HG03571 (cell line): Measurements from ENCODE around the gene NOX5.

Experiments used
- ATAC-seq: cut with Tn5 transposase; IDR thresholded peaks from one replicate; pipeline ENCODE4 v1.9.1; 2021; ENCODE audit not compliant: unreplicated experiment

The NOX5 gene

DNA sequence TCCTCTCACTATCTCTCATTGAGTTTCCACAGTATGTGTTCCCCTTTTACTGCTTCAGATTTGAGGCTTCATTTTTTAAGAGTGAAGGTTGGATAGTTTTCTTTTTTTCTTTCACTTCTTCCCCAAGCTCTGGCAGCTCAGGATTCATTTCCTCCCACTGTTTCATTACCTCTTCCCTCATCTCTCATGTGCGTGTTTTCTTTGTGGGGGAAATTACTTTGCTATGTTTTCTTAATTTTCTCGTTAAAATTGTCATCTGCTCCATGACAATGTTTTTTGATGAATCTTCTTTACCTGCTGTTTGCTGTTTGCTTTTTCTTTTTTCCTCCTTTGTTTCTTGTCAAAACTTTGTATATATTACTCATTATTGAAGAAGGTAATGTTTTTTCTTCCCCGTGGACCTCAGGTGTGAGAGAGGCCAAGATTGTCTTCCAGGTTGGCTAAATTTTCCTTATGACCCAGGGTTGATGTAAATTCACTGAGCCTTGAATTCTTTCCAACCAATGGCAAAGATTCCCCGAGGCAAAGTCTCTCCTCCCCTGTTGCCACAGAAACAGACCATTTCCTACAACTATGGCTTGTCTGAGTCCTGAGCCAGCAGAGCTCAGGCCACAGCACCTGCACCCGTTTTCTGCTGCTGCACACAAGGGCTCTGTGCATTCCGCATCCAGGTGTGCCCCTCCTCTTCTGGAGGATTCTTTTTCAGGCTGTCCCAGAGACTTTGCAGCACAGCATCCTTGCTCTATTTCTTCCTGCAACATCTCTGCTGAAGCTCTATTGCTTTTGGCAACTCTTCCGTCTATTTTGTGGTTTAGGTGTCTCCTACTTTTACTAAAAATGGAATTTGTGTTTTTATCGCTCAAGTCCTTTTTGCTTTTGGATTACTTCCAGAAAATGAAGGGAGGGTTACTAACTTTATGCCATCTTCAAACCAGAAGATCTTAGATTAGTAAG, 66.1 kb downstream of the NOX5 start:
- no peak for ATAC-seq

DNA sequence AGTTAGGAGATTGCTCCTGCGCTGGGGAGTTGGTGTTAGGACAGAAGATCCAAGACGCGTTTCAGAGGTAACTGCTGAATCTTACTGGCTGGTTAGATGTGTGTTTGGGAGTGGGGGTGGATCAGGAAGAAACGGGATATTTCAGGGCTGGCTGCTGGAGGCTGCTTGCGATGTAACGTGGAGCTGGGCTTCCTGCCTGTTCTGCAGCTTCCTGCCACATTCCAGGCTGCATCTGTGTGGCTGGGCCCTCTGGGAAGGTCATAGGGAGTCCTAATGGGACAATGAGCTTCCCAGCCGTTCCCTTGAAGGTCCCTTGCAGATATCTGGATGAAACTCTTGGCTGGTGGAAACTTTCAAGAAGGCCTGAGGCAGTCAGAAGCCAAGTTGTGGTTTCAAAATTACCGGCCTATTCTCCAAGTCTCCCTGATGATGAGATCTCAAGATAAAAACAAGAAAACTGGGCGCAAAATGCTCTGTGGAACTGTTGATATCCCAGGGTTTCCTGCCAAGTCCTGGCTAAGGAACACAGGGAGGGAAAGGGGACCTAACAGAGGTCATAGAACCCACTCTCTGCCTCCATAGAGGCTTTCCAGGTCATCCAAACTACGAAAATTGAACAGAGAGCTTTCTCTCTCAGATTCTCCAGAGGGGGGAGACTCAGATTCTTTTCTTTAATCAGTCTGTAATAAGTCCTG, 67.0 kb downstream of the NOX5 start:
- ATAC-seq: no peak

DNA sequence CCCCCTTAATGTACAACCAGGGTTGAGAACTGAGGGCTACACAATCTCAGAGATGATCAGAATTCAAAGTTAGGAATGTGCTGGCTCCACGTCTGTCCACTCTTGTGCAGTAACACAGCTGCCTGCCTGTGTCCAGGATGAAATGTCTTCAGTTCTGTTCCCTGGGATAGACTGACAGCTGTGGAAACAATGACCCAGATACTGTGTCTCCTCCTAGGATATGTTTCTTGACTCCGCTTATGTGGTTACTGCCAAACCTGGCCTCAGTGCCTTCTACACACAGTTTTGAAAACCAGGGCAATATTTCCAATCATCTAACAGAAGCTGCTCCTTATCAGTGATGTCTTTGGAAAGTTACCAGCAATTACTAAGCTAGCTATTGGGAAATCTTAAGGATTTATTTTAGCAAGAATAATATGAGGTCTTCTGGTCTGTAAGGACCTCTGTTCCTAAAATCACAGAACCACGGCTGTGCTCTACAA, 67.6 kb downstream of the NOX5 start:
- ATAC-seq: no peak

DNA sequence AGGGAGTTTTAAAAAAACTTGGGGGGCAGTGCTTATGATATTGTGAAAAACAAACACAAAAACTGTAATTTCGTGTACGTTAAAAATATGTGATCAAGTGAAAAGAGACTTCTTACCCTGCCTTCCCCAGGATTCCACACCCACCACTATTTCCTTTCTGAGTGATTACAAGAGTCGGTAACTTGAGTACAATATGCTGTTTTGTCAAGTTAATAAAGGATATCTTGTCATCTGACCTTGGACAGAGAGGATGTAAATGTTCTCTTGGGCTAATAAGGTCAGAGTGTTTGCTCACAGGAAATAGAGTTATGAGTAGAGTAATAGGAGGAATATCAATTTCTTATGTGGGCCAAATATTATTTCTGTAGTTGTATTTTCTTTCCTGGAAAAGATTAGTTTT, 68.1 kb downstream of the NOX5 start:
- ATAC-seq: no peak

DNA sequence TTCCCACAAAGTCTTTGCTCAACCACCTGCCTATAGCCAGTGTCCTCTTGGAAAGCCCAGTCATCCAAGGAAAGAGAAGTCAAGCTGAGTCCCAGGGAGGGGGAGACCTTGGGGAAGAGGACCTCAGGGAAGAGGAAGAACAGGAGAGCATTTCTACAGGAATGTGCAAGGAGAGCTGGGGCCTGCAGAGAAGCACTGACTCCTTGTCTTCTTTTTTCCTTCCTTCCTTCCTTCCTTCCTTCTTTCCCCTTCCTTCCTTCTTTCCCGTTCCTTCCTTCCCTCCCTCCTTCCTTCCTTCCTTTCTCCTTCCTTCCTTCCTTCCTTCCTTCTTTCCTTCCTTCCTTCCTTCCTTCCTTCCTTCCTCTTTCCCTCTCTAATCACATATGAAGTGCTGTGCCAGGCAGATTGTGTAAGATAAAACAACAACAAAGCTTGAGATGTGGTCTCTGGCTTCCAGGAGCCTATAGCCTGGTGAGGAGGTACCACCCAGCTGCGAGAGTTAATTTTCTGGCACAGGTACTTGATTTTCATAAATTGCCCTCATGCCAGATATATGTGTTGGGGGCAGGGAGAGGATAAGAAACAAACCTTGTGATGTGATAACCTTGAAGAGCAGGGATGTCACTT, 70.0 kb downstream of the NOX5 start:
- ATAC-seq: no peak

DNA sequence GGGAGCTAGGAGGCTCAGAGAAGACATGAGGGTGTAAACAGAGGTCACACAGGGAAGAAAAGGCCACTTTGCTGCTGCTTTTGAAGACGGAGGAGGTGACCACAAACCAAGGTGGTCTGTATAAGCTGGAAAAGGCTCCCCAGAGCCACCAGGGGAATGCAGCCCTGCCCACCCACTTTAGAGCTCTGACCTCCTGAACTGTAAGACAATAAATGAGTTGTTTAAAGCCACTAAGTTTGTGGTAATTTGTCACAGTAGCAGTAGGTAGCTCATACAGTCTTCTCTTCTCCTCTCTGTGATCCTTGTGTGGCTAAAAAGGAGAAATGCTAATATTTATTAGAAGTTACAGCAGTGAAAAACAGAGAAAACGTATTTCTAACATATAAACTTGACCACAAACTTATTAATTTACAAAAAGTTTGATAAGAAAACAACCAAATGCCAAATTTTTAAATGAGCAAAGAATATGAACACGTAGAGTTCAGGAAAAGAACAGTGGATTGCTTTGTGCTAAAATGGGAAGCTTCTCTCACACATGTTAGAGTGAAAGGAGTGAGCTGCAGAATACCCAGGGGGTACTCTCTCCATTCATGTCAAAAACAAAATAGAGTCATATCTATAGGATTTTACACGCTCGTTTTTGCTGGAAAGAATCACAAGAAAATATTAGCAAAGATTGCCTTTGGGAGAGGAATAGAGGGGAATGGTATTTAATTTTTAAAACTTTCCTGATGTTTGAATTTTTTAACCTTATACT, 71.0 kb downstream of the NOX5 start:
- no peak for ATAC-seq

DNA sequence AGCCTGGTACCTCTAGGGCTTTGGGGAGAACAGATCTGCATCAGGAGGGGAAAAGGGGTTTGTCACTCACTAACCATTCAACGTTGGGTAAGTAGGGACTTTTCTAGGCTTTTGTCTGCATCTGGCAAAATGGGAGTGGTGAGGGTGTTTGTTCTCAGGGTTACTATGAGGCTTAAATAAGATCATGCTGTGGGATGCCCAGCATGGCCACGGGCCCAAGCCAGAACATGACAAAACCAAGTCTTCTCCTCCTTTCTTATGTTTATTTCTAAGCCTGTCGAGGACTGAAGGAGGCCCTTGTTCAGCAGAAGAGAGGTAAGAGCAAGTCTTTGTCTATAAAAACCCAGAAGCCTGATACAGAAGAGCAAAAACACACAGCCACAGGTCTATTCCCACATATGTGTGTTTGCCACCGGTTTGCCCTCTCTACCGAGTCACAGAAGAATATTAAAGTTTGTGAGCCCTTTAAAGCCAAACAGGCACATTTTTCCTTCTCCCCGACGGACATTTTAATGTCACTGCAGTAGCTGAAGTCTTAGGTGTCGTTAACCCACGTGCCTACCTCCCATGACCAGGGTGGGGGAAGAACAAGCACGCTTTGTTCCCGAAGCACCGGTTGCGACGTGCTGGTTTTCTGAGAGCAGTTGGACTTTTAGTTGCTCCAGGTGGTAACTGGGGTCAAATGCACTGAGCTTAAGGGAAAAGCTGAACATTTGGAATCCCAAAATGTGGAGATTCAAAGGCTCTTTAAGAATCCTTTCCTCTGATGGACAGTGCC, 72.1 kb downstream of the NOX5 start:
- no peak for ATAC-seq

DNA sequence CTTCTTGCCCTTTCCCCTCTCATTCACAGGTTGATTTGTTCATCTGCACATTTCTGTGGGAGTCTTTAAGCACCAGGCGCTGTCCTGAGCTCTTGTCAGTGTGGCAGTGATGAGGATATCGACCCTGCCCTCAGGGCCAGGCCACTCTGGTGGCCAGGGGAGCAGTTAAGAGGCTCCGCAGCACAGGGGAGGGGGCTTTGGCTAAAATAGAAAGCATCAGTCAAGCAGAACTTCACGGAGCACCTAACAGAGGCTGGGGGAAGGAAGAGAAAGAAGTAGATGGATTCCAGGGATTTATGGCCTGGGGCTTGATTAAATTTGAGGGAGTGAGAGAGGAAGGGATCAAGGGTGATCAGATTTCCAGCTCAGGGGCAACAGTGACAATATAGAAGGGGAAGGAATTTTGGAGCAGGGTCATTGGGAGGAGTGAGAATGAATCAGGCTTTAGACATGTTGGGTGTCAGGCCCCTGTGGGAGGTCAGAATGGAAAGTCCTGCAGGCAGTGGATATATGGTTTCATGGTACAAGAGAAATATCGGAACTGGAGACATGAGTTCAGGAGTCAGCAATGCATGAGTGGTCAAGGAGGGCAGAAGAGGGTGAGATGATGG, 73.0 kb downstream of the NOX5 start:
- ATAC-seq: no peak

DNA sequence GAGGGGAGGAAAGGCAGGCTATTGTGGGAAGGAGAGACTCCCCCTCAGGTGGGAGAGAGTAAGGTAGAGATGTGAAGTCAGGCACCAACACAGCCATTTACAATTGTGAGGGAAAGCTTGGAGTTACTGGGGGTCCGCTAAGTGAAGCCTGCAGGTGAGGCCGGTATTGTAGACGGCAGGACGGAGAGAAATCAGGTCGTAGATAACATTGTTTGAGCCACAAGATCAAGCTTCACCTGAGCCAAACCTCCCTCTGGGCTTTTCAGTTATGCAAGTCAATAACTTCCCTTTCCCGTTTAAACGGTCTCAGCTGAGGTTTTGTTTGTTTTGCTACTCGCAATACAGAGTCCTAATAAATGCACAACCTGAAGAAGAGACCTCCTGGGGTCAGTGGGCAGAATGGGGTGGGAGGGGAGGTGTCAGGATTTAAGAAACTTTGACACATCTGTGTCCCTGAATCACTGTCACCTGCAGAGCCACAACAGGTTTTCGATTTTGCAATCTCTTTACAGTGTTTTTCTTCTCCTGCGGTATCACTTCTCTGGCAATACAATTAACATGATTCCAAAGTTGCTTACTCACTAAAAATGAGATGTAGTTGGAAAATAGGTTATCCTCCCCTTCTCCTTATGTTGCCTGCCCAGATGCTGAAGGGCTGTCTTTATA, 73.9 kb downstream of the NOX5 start:
- ATAC-seq: no peak

DNA sequence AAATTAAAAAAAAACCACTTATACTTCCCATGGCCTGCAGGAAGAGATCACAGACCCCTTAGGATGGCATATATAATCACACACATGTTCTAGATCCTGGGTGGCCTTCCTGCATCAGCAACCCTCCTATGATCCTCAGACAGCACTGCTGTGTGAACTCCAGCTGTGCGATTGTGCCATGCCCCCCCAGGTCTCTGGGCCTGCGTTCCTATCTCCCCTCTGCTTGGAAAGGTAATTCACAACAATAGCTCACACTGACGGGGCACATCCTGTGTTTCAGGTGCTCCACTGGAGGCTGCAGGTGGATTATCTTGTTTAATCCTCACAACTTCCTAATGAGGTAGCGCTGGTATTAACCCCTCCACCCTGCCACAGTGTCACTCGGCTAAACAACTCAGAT, 74.8 kb downstream of the NOX5 start:
- no peak for ATAC-seq

DNA sequence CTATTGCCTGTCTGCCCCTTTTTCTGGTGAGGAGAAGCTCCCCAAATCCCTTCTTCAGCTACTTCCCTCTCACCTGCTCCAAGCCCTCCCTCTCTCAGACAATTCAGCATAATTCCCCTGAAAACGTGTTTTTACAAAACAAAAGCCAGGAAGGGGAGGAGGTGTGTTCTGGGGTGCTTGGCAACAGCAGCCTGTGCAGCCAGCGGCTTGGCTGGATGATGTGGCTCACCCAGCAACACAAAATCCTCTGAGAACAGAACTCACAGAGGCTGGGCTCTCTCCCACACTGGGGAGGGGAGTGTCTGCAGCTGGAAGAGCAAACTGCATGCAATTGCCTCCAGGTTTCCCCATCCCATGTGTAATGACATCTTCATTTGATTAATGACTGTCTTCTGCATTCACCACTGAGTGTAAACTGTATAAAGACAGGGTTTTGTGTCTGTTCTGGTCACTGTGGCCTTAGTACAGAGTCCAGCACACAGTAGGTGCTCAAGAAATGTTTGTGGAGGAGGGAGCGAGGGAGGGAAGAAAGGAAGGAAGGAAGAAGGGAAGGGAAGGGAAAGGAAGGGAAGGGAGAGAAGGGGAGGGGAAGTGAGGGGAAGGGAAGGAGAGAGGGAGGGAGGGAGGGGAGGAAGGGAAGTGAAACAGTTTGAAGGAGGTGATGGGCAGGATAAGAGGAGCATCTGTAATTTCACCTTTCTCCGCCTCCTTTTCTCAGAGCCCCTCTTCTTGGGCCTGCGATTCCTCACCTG, 75.9 kb downstream of the NOX5 start:
- ATAC-seq: no peak

DNA sequence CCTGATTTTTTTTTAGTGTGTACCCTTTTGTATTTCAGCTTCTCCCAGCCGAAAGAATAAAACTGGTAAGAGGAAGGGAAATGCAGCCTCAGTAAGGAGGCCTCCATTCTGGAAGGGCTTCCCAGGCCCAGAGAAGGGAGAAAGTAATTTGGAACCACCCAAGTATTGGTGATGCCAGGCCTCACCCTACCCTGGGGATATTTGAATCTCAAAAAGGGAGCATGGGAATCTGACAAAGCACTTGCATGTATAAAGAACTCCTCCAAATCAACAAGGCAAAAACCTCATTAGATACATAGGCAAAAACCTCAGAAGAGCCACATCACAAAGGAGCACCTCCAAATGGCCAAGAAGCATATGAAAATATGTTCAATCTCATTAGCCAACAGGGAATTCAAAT, 77.2 kb downstream of the NOX5 start:
- no peak for ATAC-seq

DNA sequence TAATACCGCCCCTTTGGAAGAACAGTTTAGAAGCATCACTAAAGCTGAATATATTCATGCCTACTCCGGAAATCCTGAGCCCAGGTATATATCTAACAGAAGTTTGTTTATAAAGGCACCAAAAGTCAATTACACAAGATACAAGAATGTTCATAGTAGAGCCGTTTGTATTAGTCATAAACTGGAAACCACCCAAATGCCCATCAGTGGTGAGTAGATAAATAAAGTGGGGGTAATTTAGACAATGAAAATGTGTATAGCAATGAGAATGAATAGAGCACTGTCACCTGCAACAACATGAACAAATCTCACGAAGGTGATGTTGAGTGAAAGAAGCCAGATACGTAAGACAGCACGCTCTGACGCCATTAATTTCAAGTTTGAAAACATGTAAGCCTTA, 77.7 kb downstream of the NOX5 start:
- ATAC-seq: no peak

DNA sequence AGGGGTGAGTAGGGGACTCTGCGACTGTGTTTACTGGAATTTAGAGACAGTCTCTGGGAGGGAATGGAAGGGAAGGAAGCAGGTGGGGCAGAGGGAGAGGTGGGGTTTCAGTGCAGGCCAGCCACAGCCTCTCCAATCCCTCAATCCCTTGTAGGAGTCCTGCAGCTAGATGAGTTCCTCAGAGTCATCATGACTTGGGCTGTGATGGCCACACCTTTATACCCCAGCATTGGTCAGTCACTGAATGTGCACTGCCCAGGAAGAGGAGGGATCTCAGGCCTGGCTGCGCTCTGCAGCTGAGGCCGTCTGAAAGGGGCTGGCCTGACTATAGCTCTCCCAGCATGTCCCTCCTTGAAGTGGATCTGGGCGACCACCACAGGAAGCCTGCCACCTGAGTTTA, 78.6 kb downstream of the NOX5 start:
- no peak for ATAC-seq

DNA sequence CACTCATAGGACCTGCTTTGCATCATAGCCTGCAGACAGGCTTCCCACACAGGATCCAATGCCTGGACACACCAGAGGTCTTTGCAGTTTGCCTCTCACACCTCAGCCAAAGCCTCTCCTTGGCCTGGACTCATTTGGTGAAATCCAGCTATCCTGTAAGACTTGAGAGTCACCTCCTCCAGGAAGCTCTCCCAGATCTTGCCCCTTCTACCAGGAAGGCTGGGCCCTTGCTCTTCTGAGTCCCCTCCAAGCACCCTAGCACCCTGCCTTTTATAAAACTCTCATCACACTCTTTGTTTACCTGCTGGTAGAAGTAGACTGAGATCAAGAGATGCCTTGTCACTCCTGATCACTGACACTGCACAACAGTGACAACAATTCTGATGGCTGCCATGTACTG, 79.1 kb downstream of the NOX5 start:
- ATAC-seq: no peak

DNA sequence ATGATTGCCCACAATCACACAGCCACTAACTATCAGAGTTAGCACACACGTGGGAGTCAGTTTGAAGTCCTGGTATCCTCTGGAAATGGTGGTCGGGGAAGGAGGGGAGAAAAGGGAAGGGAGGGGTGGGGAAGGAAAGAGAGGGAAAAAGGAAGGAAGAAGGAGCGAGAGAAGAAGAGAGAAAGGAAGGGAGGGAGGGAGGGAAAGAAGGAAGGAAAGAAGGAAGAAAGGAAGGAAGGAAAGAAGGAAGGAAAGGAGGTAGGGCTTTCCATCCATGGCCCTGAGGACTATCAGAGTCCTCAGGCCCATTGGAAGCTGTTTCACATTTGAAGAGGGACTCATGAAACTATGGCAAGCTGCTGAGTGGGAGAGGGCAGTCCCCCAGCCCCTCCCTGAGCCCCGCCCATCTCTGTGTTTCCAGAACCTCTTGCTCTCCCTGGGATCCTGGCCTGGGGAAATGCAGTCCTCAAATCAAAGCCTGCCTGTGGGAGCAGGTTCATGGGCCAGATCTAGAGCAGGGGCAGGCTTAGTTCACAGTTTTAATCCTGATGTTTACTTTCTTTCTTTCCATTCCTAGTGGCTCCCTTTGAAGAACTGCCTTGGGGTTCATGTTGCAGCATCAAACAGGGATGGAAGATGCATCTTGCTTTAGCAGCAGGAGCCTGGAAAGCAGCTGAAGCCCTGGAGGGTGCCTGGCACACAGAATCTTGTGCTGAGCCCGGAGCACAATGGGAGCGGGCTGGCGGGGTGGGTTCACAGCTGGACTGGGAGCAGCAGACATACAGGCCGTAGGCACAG, 79.8 kb downstream of the NOX5 start:
- no peak for ATAC-seq

DNA sequence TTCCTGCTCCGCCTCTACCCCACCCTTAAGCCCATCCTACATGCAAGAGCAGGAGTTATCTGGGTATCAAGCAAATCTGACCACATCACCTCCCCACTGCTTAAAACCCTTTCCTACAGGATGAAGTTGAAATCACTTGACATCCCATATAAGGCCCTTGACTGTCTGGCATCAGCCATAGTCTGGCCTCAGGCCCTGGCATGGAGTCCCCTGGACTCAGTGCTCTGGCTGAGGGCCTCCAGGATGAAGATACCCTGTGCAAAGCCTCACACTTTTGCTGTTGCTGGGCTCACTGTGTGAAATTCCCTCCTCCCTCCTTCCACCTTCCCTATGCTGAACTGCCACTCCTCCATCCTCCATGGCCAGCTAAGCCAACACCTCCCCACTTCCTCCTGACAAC, 80.8 kb downstream of the NOX5 start:
- no peak for ATAC-seq

DNA sequence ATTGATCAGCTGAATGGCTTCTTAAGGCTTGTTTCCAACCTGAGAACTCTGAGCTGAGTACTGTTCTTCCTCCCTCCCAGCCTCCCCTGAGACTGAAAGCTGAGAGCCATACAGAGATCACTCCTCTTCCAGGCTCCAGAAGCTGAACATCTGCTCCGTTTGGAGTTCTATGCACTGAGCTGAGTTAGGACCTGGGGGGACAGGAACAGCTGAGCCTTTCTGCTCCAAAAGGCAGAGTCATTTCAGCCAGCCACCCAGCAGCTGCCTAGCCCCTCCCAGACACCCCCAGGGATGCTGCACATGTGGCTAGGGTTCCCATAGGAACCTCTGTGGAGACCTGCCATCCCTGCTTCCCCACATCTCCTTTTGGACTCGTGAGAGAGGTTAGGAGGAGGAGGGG, 81.7 kb downstream of the NOX5 start:
- no peak for ATAC-seq
